ENCODE data around the gene HOMER1.

Gene HOMER1

DNA sequence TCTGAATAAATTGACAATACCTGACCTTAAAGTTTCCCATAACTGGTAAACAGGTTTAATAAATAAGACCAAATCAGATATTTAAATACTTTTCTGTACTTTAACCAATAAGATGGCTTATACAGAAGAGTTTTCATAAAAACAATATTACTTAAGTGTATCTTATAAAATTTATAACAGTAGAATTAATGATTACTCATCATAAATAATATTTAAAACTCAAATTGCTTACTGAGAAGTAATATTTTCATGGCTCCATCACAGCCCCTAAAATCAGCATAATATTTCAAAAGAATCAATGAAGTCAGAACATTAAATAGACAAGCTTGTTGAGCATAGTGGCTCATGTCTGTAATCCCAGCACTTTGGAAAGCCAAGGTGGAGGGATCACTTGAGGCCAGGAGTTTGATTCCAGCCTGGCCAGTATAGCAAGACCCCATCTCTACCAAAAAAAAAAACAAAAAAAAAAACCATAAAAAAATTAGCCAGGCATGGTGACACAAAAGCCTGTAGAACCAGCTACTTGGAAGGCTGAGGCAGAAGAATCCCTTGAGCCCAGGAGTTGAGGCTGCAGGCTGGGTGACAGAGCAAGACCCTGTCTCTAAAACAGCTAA, 23.5 kb downstream of the HOMER1 start:
- DNase-seq (ENCODE audit: low read depth in 2 of 3, low spot score in 1 of 3), result no peak

DNA sequence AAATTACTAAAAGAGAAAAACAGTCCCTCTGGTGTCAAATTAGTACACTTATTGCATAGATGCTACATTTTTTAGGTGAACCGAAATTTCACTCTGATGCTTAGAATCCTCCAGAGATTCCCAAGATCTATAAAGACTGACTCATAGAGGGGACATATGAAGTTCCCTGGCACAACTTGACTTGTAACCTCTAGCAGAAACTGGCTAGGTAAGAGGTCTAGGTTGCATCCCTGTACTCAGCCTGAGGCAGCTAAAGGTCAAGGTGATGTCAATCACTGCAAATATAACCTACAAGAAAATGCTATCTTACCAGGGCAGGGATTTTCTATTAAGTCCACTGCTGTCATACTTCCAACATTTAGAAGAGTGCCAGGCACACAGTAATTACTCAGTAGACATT, 24.2 kb downstream of the HOMER1 start:
- DNase-seq (ENCODE audit: low read depth in 2 of 3, low spot score in 1 of 3), result no peak

- DNase-seq (ENCODE audit: low read depth in 2 of 3, low spot score in 1 of 3), result no peak
Measured at GRCh38 chr5:79488775-79489174, 25.2 kb downstream of the HOMER1 start.

- no peak for DNase-seq (ENCODE audit: low read depth in 2 of 3, low spot score in 1 of 3)
Measured at GRCh38 chr5:79488058-79488457, 25.9 kb downstream of the HOMER1 start.

DNA sequence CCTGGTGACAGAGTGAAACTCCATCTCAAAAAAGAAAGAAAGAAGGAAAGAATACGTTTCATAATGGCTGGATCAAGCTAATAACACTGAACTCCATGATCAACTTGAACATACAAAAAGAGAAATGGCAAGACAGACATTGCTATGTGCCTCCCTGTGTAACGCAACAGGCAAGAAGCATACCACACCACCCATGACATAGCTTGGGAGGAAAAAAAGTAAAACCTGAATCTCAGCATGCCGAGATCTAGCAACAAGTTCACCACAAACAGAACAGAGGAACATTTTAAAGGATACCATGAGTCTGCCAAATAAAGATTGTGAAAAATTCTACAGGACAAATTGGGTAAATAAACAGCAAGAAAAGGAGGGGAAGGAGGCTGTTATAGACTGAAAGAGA, 26.7 kb downstream of the HOMER1 start:
- DNase-seq (ENCODE audit: low read depth in 2 of 3, low spot score in 1 of 3), result no peak

DNA sequence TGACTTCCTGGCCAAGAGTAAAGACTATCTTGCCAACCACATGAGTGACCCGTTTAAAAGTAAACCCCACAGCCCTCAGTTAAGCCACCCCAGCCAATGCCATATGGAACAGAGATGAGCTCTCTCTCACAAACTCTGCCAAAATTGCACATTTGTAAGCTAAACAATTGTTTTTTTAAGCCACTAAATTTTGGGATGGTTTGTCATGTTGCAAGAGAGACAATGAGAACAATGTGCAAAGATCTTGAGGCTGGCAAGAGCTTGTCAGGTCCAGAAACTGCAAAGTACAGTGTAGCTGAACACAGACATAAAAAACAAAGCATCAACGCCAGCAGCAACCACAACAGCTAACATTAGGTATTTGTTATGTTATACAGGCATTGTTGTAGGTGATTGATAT, 27.8 kb downstream of the HOMER1 start:
- no peak for DNase-seq (ENCODE audit: low read depth in 2 of 3, low spot score in 1 of 3)

DNA sequence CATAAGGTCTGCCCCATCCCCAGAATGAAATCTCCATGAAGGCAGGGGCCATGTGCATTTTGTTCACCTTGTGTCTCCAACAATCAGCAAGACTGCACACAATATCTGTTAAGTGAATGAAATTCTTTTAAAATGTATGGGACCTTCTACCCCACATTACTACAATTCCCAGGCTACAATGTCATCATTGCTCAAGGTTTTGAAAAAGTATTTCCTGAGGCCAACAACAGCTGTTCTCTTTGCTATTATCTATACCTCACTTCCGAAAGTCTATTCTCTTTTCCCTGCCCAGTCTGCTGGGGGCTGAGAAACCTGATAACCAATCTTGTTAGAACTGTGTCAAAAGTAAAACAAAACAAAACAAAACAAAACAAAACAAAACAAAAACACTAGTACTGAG, 29.2 kb downstream of the HOMER1 start:
- no peak for DNase-seq (ENCODE audit: low read depth in 2 of 3, low spot score in 1 of 3)

DNA sequence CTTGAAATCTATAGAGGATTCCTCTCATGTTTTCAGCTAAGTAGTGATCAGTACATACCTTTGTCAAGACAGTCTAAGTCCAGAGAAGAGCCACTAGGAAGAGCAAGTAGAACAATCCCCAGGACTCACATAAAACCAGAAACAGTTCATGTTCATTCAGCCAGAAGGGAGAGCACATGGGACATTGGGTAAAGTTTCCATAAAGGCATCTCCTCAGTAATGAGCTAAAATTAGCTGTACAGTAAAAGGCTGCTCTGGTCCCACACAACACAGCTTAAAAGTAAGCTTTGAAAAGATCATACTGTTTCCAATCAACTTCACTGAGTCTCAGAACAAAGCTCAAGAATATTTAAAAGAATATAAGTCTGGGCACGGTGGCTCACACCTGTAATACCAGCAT, 32.4 kb downstream of the HOMER1 start:
- DNase-seq (ENCODE audit: low read depth in 2 of 3, low spot score in 1 of 3), result no peak

- no peak for DNase-seq (ENCODE audit: low read depth in 2 of 3, low spot score in 1 of 3)
Measured at GRCh38 chr5:79480991-79481390, 32.9 kb downstream of the HOMER1 start.

DNA sequence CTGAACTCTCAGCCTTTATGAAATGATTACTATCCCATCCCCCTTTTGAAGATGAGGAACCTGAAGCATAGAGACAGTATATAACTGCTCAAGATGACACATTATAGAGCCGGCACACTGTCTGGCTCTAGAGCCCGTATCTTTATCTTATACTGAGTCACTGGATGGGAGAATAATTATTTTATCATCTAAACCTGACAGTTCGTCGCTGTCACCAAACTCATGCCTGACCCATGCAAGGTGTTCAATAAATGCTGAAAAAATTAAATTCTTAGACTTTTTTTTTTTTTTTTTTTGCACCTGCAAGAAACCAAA, 38.8 kb downstream of the HOMER1 start:
- no peak for DNase-seq (ENCODE audit: low read depth in 2 of 3, low spot score in 1 of 3)

GRCh38 chr5:79474367-79475151, 39.4 kb downstream of the HOMER1 start:
- DNase-seq (ENCODE audit: low read depth in 2 of 3, low spot score in 1 of 3), result no peak

GRCh38 chr5:79471556-79471955, 42.4 kb downstream of the HOMER1 start:
- DNase-seq (ENCODE audit: low read depth in 2 of 3, low spot score in 1 of 3), result no peak

- no peak for DNase-seq (ENCODE audit: low read depth in 2 of 3, low spot score in 1 of 3)
Measured at GRCh38 chr5:79464695-79465332, 49.1 kb downstream of the HOMER1 start.

GRCh38 chr5:79464278-79464677, 49.7 kb downstream of the HOMER1 start:
- no peak for DNase-seq (ENCODE audit: low read depth in 2 of 3, low spot score in 1 of 3)

- no peak for DNase-seq (ENCODE audit: low read depth in 2 of 3, low spot score in 1 of 3)
Measured at GRCh38 chr5:79459626-79460025, 54.3 kb downstream of the HOMER1 start.

GRCh38 chr5:79456890-79457583, 56.9 kb downstream of the HOMER1 start:
- no peak for DNase-seq (ENCODE audit: low read depth in 2 of 3, low spot score in 1 of 3)

- no peak for DNase-seq (ENCODE audit: low read depth in 2 of 3, low spot score in 1 of 3)
Measured at GRCh38 chr5:79456400-79456799, 57.5 kb downstream of the HOMER1 start.

DNA sequence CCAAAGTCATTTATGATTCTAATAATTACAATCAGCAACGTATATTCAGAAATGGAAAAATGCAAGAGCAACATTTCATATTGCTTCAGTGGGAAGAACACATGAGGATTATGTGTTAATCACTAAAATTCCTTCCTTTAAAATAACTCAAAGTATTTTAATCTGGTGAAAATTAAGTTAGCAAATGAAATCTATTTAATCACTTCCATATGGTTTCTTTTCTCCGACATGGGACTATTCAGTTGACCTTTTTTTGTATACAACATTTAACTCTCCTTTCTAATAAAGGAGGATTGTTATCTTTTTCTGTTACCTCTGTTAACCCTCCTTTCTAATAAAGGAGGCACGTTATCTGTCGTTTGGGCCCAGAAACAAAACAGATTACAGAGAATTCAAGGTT, 59.9 kb downstream of the HOMER1 start:
- no peak for DNase-seq (ENCODE audit: low read depth in 2 of 3, low spot score in 1 of 3)

GRCh38 chr5:79448336-79448735, 65.6 kb downstream of the HOMER1 start:
- DNase-seq (ENCODE audit: low read depth in 2 of 3, low spot score in 1 of 3), result no peak

- DNase-seq (ENCODE audit: low read depth in 2 of 3, low spot score in 1 of 3), result no peak
Measured at GRCh38 chr5:79436821-79437220, 77.1 kb downstream of the HOMER1 start.

GRCh38 chr5:79436224-79436623, 77.7 kb downstream of the HOMER1 start:
- no peak for DNase-seq (ENCODE audit: low read depth in 2 of 3, low spot score in 1 of 3)

DNA sequence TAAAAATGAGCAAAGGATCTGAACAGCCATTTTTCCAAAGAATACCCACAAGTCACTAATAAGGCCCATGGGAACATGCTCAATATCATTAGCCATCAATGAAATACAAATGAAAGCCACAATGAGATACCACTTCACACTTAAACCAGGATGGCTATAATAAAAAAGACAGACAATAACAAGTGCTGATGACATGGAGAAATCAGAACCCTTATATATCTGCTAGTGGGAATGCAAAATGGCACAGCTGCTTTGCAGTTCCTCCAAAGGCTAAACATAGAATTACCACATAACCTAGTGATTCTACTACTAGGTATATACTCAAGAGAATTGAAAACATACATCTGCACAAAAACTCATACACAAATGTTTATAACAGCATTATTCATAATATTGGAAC, 83.7 kb downstream of the HOMER1 start:
- DNase-seq (ENCODE audit: low read depth in 2 of 3, low spot score in 1 of 3), result no peak
